Stimulated activated CD4-positive, alpha-beta T cell treated with anti-CD3 and anti-CD28 coated beads, Interleukin-15, amount 100 ng/mL, for 48 hours (primary cell): ENCODE results near the gene RPS16.

ENCODE experiments used
- DNase-seq, 2 donors: peaks; one replicate each; pipeline ENCODE4 v3.0.0-alpha.2; 2020; ENCODE audit warnings: low read depth in 2 of 2

Gene RPS16

GRCh38 chr19:39422020-39422419 is 13.7 kb downstream of the RPS16 start:
- no peak for DNase-seq

- no peak for DNase-seq
Observed at GRCh38 chr19:39420769-39421168, 15.0 kb downstream of the RPS16 start.

GRCh38 chr19:39419003-39419402 is 16.7 kb downstream of the RPS16 start:
- no peak for DNase-seq

- no peak for DNase-seq
Observed at GRCh38 chr19:39417463-39418181, 18.1 kb downstream of the RPS16 start.

- no peak for DNase-seq
Observed at GRCh38 chr19:39416152-39417120, 19.3 kb downstream of the RPS16 start.

DNA sequence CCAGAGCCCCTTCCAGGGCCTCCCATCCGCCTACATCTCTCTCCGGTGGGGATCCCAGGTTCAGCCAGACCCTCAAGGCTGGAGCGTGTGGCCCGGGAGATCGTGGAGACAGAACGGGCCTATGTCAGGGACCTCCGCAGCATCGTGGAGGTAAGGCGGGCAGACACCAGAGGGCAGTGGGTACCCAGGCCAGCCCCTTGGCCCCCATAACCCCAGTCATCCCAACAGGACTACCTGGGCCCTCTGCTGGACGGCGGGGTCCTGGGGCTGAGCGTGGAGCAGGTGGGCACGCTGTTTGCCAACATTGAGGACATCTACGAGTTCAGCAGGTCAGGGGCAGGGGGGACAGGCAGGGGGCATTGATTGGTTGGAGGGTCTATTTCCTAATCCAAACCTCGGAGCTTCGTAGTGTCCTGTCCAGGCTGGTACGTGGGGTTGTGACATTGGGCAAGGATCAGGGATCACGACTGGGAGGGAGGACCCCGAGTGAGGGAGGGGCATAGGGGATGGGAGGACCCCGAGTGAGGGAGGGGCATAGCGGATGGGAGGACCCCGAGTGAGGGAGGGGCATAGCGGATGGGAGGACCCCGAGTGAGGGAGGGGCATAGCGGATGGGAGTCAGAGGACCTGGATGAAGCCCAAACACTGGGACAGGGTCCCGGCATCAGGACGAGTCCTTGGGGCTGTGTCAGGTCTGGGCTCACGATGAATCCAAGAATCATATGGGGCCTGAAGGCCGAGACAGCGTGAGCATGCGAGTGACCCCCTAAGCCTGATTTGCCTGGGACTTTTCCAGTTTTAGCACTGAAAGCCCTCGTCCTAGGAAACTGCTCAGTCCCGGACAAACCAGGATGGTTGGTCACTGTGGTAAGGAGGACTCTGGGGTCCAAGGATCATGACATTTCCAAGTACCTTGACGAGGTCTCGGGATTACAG is 20.4 kb downstream of the RPS16 start:
- DNase-seq: no peak

DNA sequence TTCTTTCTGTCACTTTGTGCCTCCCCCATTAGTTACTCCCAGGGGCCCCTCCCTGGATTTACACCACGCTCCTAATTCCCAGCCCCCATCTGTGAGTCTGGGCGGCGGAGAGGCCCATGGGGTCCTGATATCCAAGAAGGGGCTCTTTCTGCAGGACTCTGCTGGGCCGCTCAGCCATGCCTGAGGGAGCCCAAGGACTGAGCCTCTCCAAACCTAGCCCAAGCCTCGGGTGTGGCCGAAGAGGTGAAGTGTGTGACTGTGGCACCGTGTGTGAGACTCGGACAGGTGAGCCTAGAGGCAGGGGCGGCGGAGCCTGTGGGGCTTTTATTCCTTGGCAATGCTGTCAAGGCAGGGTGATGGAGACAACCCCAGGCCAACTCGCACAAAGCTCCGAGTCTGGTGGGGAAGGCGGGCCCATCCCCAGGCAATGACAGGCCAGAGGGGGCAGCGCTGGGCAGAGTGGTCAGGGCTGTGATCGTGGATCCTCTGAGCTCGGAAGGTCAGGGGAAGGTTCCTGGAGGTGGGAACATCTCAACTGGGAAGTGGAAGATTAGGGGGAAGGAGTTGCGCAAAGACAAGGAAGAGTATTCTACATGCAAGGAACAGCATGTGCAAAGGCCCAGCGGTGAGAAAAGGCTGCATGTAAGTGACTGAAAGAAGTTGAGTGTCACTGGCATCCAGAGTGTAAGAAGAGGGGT is 21.7 kb downstream of the RPS16 start:
- DNase-seq: no peak

DNA sequence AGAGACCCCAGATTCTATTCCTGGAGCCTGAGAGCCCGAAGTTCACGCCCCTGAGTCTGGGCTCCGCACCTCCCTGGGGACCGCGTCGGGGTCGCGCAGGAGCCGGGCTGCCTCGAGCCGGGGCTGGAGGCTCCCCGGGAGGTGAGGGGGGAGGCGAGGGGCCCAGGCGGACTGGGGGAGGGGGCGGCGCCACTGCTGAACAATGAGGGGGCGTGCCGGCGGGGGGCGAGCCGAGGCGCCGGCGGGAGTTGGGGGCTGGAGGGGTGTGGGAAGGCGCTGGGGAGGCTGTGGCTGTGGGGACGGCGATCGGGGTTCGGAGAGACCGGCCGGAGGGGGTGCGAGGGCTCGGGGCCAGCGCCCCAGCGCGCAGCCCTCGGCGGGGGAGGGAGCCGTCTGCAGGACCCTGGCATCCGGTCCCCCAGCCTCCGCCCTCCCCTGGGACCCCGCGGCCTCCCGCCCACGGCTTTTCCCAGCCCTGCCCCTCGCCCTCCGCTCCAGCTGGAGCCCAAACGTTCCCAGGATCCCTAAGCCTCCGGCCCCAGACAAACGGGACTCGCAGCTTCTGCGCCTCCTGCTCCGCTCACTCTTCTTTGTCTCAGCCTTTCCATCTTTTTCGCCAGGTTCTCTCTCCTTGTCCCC is 22.4 kb downstream of the RPS16 start:
- DNase-seq: no peak

- no peak for DNase-seq
Observed at GRCh38 chr19:39412867-39413271, 22.9 kb downstream of the RPS16 start.

- peak; percentile 96 for DNase-seq
Observed at GRCh38 chr19:39412100-39412866, 23.5 kb downstream of the RPS16 start, which contains the start of gene PLEKHG2. TSS of gene PLEKHG2 (plus strand) at chr19:39412669. CDS start at chr19:39414087, 1,418 bp downstream.

DNA sequence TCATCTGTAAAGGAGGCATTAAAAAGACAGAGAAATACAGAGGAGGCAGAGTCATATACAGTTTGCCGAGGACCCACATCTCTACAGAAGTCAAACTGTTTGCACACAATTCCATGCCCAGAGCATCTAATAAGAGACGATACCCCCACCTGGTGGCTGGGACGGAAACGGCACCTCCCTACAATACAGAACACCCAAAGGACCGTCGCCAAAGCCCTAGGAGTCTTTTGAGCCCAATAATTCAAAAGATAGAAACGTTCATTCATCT is 24.0 kb downstream of the RPS16 start:
- DNase-seq: peak; percentile 82 to 88

GRCh38 chr19:39411081-39411831 is 24.5 kb downstream of the RPS16 start:
- no peak for DNase-seq

DNA sequence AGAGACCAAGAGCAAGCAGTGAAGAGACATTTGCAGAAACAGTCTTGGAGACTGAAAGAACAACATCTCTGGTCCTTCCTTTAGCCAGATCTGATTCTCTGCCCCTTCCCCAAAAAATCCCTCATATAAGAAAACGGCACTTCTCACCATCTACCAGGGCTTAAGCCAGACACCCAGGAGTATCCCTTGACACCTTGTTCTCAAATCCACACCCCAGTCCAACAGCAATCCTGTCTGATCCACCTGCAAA is 25.0 kb downstream of the RPS16 start:
- no peak for DNase-seq

- peak in 1 of 2 donors; percentile 54 for DNase-seq
Observed at GRCh38 chr19:39410017-39410830, 25.5 kb downstream of the RPS16 start.

DNA sequence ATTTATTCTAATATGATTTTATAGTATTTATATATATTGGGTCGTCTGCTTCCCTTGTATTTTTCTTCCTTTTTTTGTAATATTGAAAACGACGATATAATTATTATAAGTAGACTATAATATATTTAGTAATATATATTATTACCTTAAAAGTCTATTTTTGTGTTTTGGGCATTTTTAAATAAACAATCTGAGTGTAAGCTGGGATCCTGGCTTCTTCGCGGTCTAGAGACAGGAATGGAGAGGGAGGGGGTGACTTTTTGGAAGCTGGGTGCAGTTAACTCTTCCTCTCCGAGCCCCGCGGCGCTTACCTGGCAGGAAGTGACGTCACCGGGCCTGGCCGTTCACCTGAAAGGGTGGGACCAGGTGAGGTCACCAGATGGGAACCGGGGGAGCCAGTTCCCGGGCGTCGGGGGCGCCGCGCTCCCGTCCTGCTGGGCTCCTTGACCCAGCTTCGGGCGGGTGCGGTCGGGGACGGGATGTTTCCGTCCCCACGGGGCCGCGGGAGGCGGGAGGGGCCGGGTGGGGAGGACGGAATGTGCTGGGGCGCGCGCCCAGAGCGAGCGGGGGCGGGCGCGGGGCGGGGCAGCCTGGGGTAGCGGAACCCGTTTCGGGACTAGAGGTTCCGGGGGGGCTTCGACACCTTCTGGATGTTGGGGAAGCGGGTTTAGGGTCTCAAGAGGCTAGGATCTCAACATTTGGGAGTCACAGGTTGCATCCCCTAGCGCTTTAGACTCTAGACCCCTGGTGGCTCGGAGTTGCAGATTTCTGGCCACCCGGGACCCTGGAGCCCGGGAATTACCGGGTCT is 26.3 kb downstream of the RPS16 start:
- DNase-seq: peak; percentile 79 to 85

- DNase-seq: no peak
Observed at GRCh38 chr19:39408392-39409207, 27.1 kb downstream of the RPS16 start.
